ENCODE data around the gene CLEC9A. TPM values are rescaled to one million over a fixed set of nuclear protein-coding genes. Genes with fewer than 3 reads are reported as not detected.

Gene CLEC9A
- total and polyA plus RNA-seq, 8 donors, result 0.20 to 2.6 TPM; not detected in 6

DNA sequence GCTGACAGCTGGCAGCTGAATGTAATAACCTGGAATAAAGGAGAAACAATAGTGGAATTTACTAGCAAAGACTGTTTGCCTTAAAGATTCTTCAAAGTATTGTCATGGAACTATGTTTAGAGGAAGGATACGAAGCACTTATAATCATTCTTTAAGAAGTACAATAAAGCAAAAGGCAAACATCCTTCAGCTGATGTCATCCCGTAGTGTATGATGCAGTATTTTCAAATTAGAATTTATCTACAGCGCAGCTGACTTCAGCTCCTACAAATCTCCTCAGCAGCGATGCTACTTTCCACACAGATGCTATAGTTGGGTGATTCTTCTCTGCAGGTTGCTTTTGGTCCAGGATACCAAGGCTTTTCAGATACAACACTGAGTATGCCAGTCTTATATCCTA lies 36.8 kb downstream of the CLEC9A start:
- DNase-seq, result peak in 1 of 2 donors; percentile 25
- H3K27me3 ChIP-seq, result no peaks in the 10 kb centered on the region
- peaks cover 0 to 4% (median 0%) of the 10 kb centered on the region in 4 donors for H3K4me1 ChIP-seq
- TF ChIP-seq POLR2A (IDR thresholded peaks at IDR 0.05) (no peak), POLR2AphosphoS5 (IDR thresholded peaks at IDR 0.05) (no peak), EP300 (IDR thresholded peaks at IDR 0.05) (no peak), CTCF (IDR thresholded peaks at IDR 0.05) (no peak)
- peak overlapping the region in 2 of 5 donors; percentile 59 to 70 for H3K27ac ChIP-seq
- H3K36me3 ChIP-seq, result no peaks in the 10 kb centered on the region
- 73 to 81% (median 76%) methylated on average over 4 of the region's 4 CpGs for WGBS, 5 donors
- H3K4me3 ChIP-seq, result no peak overlapping the region
- no peaks in the 10 kb centered on the region for H3K9me3 ChIP-seq
- intact Hi-C loops (cut with DNase I; ENCODE audit: low total_unique reads), result no loop called here

DNA sequence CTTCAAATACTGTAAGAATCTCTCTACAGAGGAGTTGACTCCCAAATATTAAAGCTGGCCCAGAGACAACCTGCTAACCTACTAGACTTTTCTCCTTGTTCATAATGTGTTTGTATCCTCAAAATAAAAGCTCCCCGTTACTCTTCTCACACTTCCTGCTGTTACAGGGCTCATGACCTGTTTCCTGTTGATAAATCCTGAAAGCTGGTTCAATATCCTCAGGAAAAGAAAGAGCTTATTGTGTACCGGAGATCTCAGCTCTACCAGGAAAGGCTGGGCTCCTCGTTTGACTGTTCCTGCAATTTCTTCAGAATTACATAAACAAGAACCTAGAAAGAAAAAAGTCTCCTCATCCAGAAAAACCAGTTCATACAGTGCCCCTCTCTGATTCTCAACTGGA lies 37.5 kb downstream of the CLEC9A start:
- 3 to 16% (median 12%) methylated on average over 3 of the region's 3 CpGs for WGBS, 5 donors
- H3K9me3 ChIP-seq, result no peaks in the 10 kb centered on the region

DNA sequence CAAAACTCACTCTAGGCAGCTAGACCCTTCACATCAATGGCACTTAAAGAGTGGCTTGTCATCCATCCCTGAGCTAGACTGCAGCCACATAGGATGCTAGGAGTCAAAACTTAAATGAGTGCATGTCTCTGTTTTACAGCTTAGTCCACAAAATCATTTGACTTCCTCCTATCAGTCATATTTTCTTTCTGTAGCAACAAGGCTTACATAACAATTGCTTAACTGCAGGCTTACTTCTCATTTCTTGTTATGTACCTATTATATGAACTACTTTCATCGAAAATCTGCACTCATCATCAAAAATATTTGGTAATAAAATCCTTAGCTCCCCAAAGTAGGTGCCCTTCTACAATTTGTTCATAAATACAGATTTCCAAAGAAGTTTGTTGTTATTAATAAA lies 38.2 kb downstream of the CLEC9A start:
- H3K27me3 ChIP-seq, result no peaks in the 10 kb centered on the region
- H3K9me3 ChIP-seq, result no peaks in the 10 kb centered on the region
- no peak overlapping the region for H3K4me3 ChIP-seq
- no peaks in the 10 kb centered on the region for H3K36me3 ChIP-seq
- peak in 1 of 2 donors; percentile 11 for DNase-seq
- 41 to 74% (median 59%) methylated on average over 1 of the region's 1 CpG for WGBS, 5 donors
- H3K27ac ChIP-seq, result peak overlapping the region in 4 of 5 donors; percentile 43 to 70 (median 52)
- no peak for TF ChIP-seq POLR2AphosphoS5 (IDR thresholded peaks at IDR 0.05)
- TF ChIP-seq EP300 (IDR thresholded peaks at IDR 0.05), result no peak
- no peak for TF ChIP-seq POLR2A (IDR thresholded peaks at IDR 0.05)
- TF ChIP-seq CTCF (IDR thresholded peaks at IDR 0.05), result no peak
- intact Hi-C loops (cut with DNase I; ENCODE audit: low total_unique reads), result no loop called here
- peaks cover 0 to 4% (median 0%) of the 10 kb centered on the region in 4 donors for H3K4me1 ChIP-seq

More for the DNA sequence above, 37.5 kb downstream of the CLEC9A start:
- Histone ChIP-seq H3K27ac (peak overlapping the region in 4 of 5 donors; percentile 43 to 70 (median 52)), H3K36me3 (no peaks in the 10 kb centered on the region), H3K4me1 (peaks cover 0 to 4% (median 0%) of the 10 kb centered on the region in 4 donors), H3K4me3 (no peak overlapping the region), H3K27me3 (no peaks in the 10 kb centered on the region)
- DNase-seq, result peak in 1 of 2 donors; percentile 50
- intact Hi-C loops (cut with DNase I; ENCODE audit: low total_unique reads), result no loop called here
- no peak for TF ChIP-seq CTCF (IDR thresholded peaks at IDR 0.05)
- peak in 1 of 3 donors; percentile 20 for TF ChIP-seq POLR2AphosphoS5 (IDR thresholded peaks at IDR 0.05)

- 41 to 66% (median 64%) methylated on average over 4 of the region's 4 CpGs for WGBS, 5 donors
- TF ChIP-seq POLR2A (IDR thresholded peaks at IDR 0.05), result no peak
- TF ChIP-seq CTCF (IDR thresholded peaks at IDR 0.05), result no peak
- TF ChIP-seq POLR2AphosphoS5 (IDR thresholded peaks at IDR 0.05), result no peak
- TF ChIP-seq EP300 (IDR thresholded peaks at IDR 0.05), result no peak
- Histone ChIP-seq H3K36me3 (no peaks in the 10 kb centered on the region), H3K4me1 (peaks cover 0 to 4% (median 0%) of the 10 kb centered on the region in 4 donors), H3K9me3 (no peaks in the 10 kb centered on the region), H3K27ac (peak overlapping the region in 4 of 5 donors; percentile 19 to 70 (median 52)), H3K27me3 (no peaks in the 10 kb centered on the region), H3K4me3 (no peak overlapping the region)
- DNase-seq, result peak in 1 of 2 donors; percentile 30
- intact Hi-C loops (cut with DNase I; ENCODE audit: low total_unique reads), result no loop called here
These were observed 38.6 kb downstream of the CLEC9A start for GRCh38 chr12:10069099-10069498.
